AG09319 (cell line): ENCODE data around the gene PCBD2.

Experiments
- DNase-seq: peaks from one replicate; pipeline ENCODE4 v3.0.0-alpha.2; 2010; ENCODE audit warnings: low read depth; ENCODE audit errors: extremely low read depth
- CTCF ChIP-seq: IDR thresholded peaks from 2 replicates; pipeline ENCODE4 v1.5.1; 2011; ENCODE audit warnings: low read depth, mild to moderate bottlenecking, inconsistent platforms, low read length, moderate library complexity

The PCBD2 gene

GRCh38 chr5:134935711-134936602 is 31.0 kb downstream of the PCBD2 start:
- no peak for TF ChIP-seq CTCF
- DNase-seq = no peak

GRCh38 chr5:134937526-134937925 is 32.6 kb downstream of the PCBD2 start:
- no peak for TF ChIP-seq CTCF

GRCh38 chr5:134938030-134938429 is 33.1 kb downstream of the PCBD2 start:
- TF ChIP-seq CTCF = no peak
- DNase-seq = no peak

More at GRCh38 chr5:134937526-134937925, 32.6 kb downstream of the PCBD2 start:
- DNase-seq = no peak

GRCh38 chr5:134939500-134939899 is 34.6 kb downstream of the PCBD2 start:
- DNase-seq = no peak
- no peak for TF ChIP-seq CTCF

GRCh38 chr5:134943547-134943946 is 38.6 kb downstream of the PCBD2 start:
- no peak for TF ChIP-seq CTCF
- no peak for DNase-seq

GRCh38 chr5:134944630-134945029 is 39.7 kb downstream of the PCBD2 start:
- TF ChIP-seq CTCF = no peak
- peak; percentile 49 for DNase-seq

GRCh38 chr5:134945041-134945440 is 40.1 kb downstream of the PCBD2 start:
- TF ChIP-seq CTCF = no peak
- no peak for DNase-seq
